COLO829 (cell line): ENCODE measurements around the gene PID1.

Experiments used
- DNase-seq: peaks from one replicate; pipeline ENCODE4 v3.0.0; 2012; ENCODE audit warnings: low spot score

The PID1 gene

GRCh38 chr2:229261076-229261475, 10.0 kb downstream of the PID1 start:
- no peak for DNase-seq

- no peak for DNase-seq
Observed at GRCh38 chr2:229257985-229258384, 13.1 kb downstream of the PID1 start.

GRCh38 chr2:229256376-229256775, 14.7 kb downstream of the PID1 start:
- DNase-seq = no peak

- DNase-seq = no peak
Observed at GRCh38 chr2:229254206-229254605, 16.9 kb downstream of the PID1 start.

GRCh38 chr2:229252996-229253395, 18.1 kb downstream of the PID1 start:
- no peak for DNase-seq

GRCh38 chr2:229252280-229252679, 18.8 kb downstream of the PID1 start:
- DNase-seq = no peak

- no peak for DNase-seq
Observed at GRCh38 chr2:229249536-229249935, 21.6 kb downstream of the PID1 start.

GRCh38 chr2:229246334-229246733, 24.8 kb downstream of the PID1 start:
- DNase-seq = no peak

- no peak for DNase-seq
Observed at GRCh38 chr2:229244975-229245374, 26.1 kb downstream of the PID1 start.

GRCh38 chr2:229243890-229244560, 27.1 kb downstream of the PID1 start:
- DNase-seq = no peak

GRCh38 chr2:229240984-229241491, 30.0 kb downstream of the PID1 start:
- no peak for DNase-seq

GRCh38 chr2:229239021-229239420, 32.1 kb downstream of the PID1 start:
- no peak for DNase-seq

GRCh38 chr2:229237270-229237669, 33.8 kb downstream of the PID1 start:
- no peak for DNase-seq

- DNase-seq = no peak
Observed at GRCh38 chr2:229235131-229235914, 35.8 kb downstream of the PID1 start.

- no peak for DNase-seq
Observed at GRCh38 chr2:229231885-229232284, 39.2 kb downstream of the PID1 start.

- DNase-seq = no peak
Observed at GRCh38 chr2:229231328-229231868, 39.7 kb downstream of the PID1 start.

- no peak for DNase-seq
Observed at GRCh38 chr2:229230911-229231310, 40.2 kb downstream of the PID1 start.

GRCh38 chr2:229230256-229230655, 40.8 kb downstream of the PID1 start:
- no peak for DNase-seq

GRCh38 chr2:229226382-229226781, 44.7 kb downstream of the PID1 start:
- no peak for DNase-seq

- no peak for DNase-seq
Observed at GRCh38 chr2:229223107-229223506, 48.0 kb downstream of the PID1 start.

GRCh38 chr2:229221641-229222040, 49.4 kb downstream of the PID1 start:
- no peak for DNase-seq

- DNase-seq = no peak
Observed at GRCh38 chr2:229220254-229220653, 50.8 kb downstream of the PID1 start.

- DNase-seq = no peak
Observed at GRCh38 chr2:229218329-229218921, 52.7 kb downstream of the PID1 start.
